Breast epithelium (tissue), 3 donors: ENCODE results near the gene PPP2R1B.

ENCODE experiments used
- CTCF ChIP-seq, 3 donors: fragments of 450-650 bp; IDR thresholded peaks; one replicate each; pipeline ENCODE4 v1.5.1; 2016 to 2017; ENCODE audit warnings: antibody characterized with exemption in 3 of 3, mild to moderate bottlenecking in 3 of 3, moderate library complexity in 3 of 3
- POLR2A ChIP-seq: fragments of 450-650 bp; IDR thresholded peaks from one replicate; pipeline ENCODE4 v1.6.1; 2016; ENCODE audit warnings: antibody characterized with exemption, mild to moderate bottlenecking, moderate library complexity
- POLR2AphosphoS5 ChIP-seq, 3 donors: sonication (generic); formaldehyde crosslinking; IDR thresholded peaks; one replicate each; pipeline ENCODE4 v1.6.1; 2017; ENCODE audit warnings: antibody characterized with exemption in 3 of 3

DNA sequence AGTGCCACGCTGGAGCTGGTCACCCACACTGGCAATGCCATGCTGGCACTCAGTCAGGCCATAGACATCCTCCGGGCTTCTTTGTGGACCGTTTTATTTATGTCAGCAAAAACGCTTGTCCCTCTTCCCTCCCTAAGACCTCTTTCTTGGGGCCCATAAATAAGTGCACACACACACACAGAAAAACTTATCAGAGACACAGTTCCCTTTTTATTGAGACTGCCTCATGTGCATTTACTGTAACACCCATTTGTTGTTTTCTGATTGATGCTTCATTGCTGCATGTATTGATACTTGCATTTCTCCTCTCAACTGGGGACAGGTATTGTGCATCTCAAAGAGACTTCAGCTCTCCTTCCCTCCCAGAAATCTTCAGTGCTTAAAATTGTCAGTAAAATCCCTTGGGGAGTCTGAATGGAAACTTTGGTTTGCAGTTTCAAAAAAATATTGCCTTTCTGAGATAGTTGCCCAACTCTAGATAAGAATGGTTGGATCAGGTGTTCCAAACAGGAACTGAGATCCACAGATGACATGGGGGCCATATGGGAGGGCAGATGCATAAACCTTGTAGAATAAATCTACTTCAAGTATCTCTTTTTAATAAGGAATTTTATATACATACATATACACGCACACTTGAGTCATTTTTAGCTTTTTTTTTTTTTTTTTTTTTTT is 50.9 kb downstream of the PPP2R1B start:
- TF ChIP-seq CTCF (IDR thresholded peaks at IDR 0.05) (no peak), POLR2A (no peak), POLR2AphosphoS5 (IDR thresholded peaks at IDR 0.05) (no peak)
